H9 (cell line): ENCODE measurements around the gene ZNF853. TPM values are rescaled to one million over a fixed set of nuclear protein-coding genes. Genes with fewer than 3 reads are reported as not detected.
A peak's percentile ranks its signal among the peaks of the same experiment; 100 is the strongest.

Source experiments
- DNase-seq: peaks from one replicate; pipeline ENCODE4 v3.0.0-alpha.2; 2017
- H2AFZ ChIP-seq: one replicate; pipeline ENCODE4 v1.6.1; 2013; ENCODE audit warnings: mild to moderate bottlenecking, low read length, control low read depth, moderate library complexity
- H2AK5ac ChIP-seq: 2 replicates; pipeline ENCODE4 v1.6.1; 2013; ENCODE audit warnings: low read length, control low read depth, mixed read lengths; ENCODE audit not compliant: insufficient read length
- H2BK120ac ChIP-seq: one replicate; pipeline ENCODE4 v1.6.1; 2013; ENCODE audit warnings: low read depth, mild to moderate bottlenecking, low read length, control low read depth, inconsistent platforms; ENCODE audit not compliant: poor library complexity, severe bottlenecking
- H2BK12ac ChIP-seq: 2 replicates; pipeline ENCODE4 v1.6.1; 2013; ENCODE audit warnings: low read length, control low read depth, mixed read lengths, low read depth; ENCODE audit not compliant: insufficient read length
- H2BK15ac ChIP-seq: 2 replicates; pipeline ENCODE4 v1.6.1; 2013; ENCODE audit warnings: low read depth, low read length, control low read depth
- H2BK20ac ChIP-seq: one replicate; pipeline ENCODE4 v1.6.1; 2013; ENCODE audit warnings: low read depth, mild to moderate bottlenecking, low read length, control low read depth, inconsistent platforms; ENCODE audit not compliant: poor library complexity, severe bottlenecking
- H2BK5ac ChIP-seq: 2 replicates; pipeline ENCODE4 v1.6.1; 2013; ENCODE audit warnings: low read length, control low read depth, mixed read lengths; ENCODE audit not compliant: insufficient read length
- H3K14ac ChIP-seq: 2 replicates; pipeline ENCODE4 v1.6.1; 2013; ENCODE audit warnings: low read length, control low read depth; ENCODE audit not compliant: insufficient read depth
- H3K18ac ChIP-seq: 2 replicates; pipeline ENCODE4 v1.6.1; 2013; ENCODE audit warnings: low read depth, mild to moderate bottlenecking, mixed read lengths, low read length, control low read depth; ENCODE audit not compliant: insufficient read length
- H3K23ac ChIP-seq: 2 replicates; pipeline ENCODE4 v1.6.1; 2013; ENCODE audit warnings: low read length, control low read depth, mixed read lengths, low read depth; ENCODE audit not compliant: insufficient read length
- H3K23me2 ChIP-seq: 2 replicates; pipeline ENCODE4 v1.6.1; 2013; ENCODE audit warnings: low read depth, mild to moderate bottlenecking, mixed read lengths, low read length, control low read depth; ENCODE audit not compliant: insufficient read length, poor library complexity, severe bottlenecking
- H3K27ac ChIP-seq: 2 replicates; pipeline ENCODE4 v1.5.1; 2013; ENCODE audit warnings: low read length, control low read depth, mixed read lengths, low read depth; ENCODE audit not compliant: insufficient read length
- H3K27me3 ChIP-seq: 2 replicates; pipeline ENCODE4 v1.6.1; 2013; ENCODE audit warnings: low read length, control low read depth, inconsistent platforms; ENCODE audit not compliant: insufficient read depth
- H3K4ac ChIP-seq: 2 replicates; pipeline ENCODE4 v1.6.1; 2013; ENCODE audit warnings: low read depth, mild to moderate bottlenecking, control low read depth, inconsistent platforms, low read length, moderate library complexity
- H3K4me1 ChIP-seq: 2 replicates; pipeline ENCODE4 v1.6.1; 2013; ENCODE audit warnings: low read length, control low read depth, inconsistent platforms; ENCODE audit not compliant: insufficient read depth
- H3K4me2 ChIP-seq: 2 replicates; pipeline ENCODE4 v1.6.1; 2013; ENCODE audit warnings: low read length, control low read depth, mixed read lengths; ENCODE audit not compliant: insufficient read length, insufficient read depth
- H3K56ac ChIP-seq: 2 replicates; pipeline ENCODE4 v1.6.1; 2013; ENCODE audit warnings: low read depth, mild to moderate bottlenecking, mixed read lengths, low read length, control low read depth; ENCODE audit not compliant: insufficient read length
- H3K79me1 ChIP-seq: 2 replicates; pipeline ENCODE4 v1.6.1; 2013; ENCODE audit warnings: low read depth, mild to moderate bottlenecking, moderate library complexity, low read length, control low read depth, inconsistent platforms; ENCODE audit not compliant: insufficient read depth, poor library complexity, severe bottlenecking
- H3K79me2 ChIP-seq: 2 replicates; pipeline ENCODE4 v1.6.1; 2013; ENCODE audit warnings: low read length, control low read depth, inconsistent platforms; ENCODE audit not compliant: insufficient read depth
- H3K9ac ChIP-seq: 2 replicates; pipeline ENCODE4 v1.6.1; 2013; ENCODE audit warnings: low read length, control low read depth, mixed read lengths; ENCODE audit not compliant: insufficient read length; ENCODE audit errors: extremely low read depth
- H3K9me3 ChIP-seq: one replicate; pipeline ENCODE4 v1.6.1; 2013; ENCODE audit warnings: low read depth, low read length, inconsistent platforms; ENCODE audit not compliant: control insufficient read depth
- H3T11ph ChIP-seq: one replicate; pipeline ENCODE4 v1.6.1; 2013; ENCODE audit warnings: mild to moderate bottlenecking, low read length, control low read depth, inconsistent platforms
- H4K20me1 ChIP-seq: one replicate; pipeline ENCODE4 v1.6.1; 2013; ENCODE audit not compliant: control insufficient read depth, insufficient read length, insufficient read depth
- H4K5ac ChIP-seq: 2 replicates; pipeline ENCODE4 v1.6.1; 2013; ENCODE audit warnings: low read depth, mild to moderate bottlenecking, mixed read lengths, low read length, control low read depth; ENCODE audit not compliant: insufficient read length
- H4K8ac ChIP-seq: replicated peaks from 2 replicates; pipeline ENCODE4 v1.6.1; 2013; ENCODE audit warnings: low read length, control low read depth, mixed read lengths, low read depth; ENCODE audit not compliant: insufficient read length
- H4K91ac ChIP-seq: 2 replicates; pipeline ENCODE4 v1.6.1; 2013; ENCODE audit warnings: low read depth, mild to moderate bottlenecking, moderate library complexity, mixed read lengths, low read length, control low read depth; ENCODE audit not compliant: insufficient read length
- H3K27ac Mint-ChIP-seq, 3 experiments: 2 replicates in 2 of 3; 3 replicates in 1 of 3; pipeline ENCODE4 v1.8.0; 2020 to 2021; ENCODE audit warnings: mixed read lengths in 3 of 3, mild to moderate bottlenecking in 1 of 3, moderate library complexity in 1 of 3
- H3K27me3 Mint-ChIP-seq: 2 replicates; pipeline ENCODE4 v1.8.0; 2021; ENCODE audit warnings: low read depth, mild to moderate bottlenecking, moderate library complexity, mixed read lengths
- H3K36me3 Mint-ChIP-seq, 3 experiments: 2 replicates in 2 of 3; 3 replicates in 1 of 3; pipeline ENCODE4 v1.8.0; 2020 to 2021; ENCODE audit warnings: low read depth in 3 of 3, mixed read lengths in 3 of 3; ENCODE audit not compliant: insufficient read depth in 1 of 3
- H3K4me1 Mint-ChIP-seq, 2 experiments: 2 replicates each; pipeline ENCODE4 v1.8.0; 2020; ENCODE audit warnings: mixed read lengths in 2 of 2
- H3K4me3 Mint-ChIP-seq, 2 experiments: 2 replicates in 1 of 2; 3 replicates in 1 of 2; pipeline ENCODE4 v1.8.0; 2020 to 2021; ENCODE audit warnings: mild to moderate bottlenecking in 2 of 2, mixed read lengths in 2 of 2, moderate library complexity in 1 of 2
- H3K9me3 Mint-ChIP-seq, 2 experiments: 2 replicates in 1 of 2; 3 replicates in 1 of 2; pipeline ENCODE4 v1.8.0; 2020; ENCODE audit warnings: mild to moderate bottlenecking in 2 of 2, mixed read lengths in 2 of 2, moderate library complexity in 1 of 2
- WGBS: extraction: QIAGEN DNeasy Blood & Tissue Kit; methylation state at CpG from one replicate; pipeline ENCODE4 v1.1.7; 2013; ENCODE audit warnings: missing lambda C conversion rate, low lambda C conversion rate, mixed read lengths; ENCODE audit not compliant: insufficient read length; ENCODE audit errors: extremely low coverage; 5-methylcytosine and 5-hydroxymethylcytosine counted together
- total RNA-seq: library from RNA; stranded (reverse); gene quantifications from 2 replicates; pipeline ENCODE4 v1.2.1, GENCODE V29; 2021
- TF ChIP-seq, protein P1 (sequence below): fragments of 200-600 bp; sonication (generic); conservative IDR thresholded peaks from 3 replicates; pipeline ENCODE4 v1.8.0; 2021; ENCODE audit warnings: antibody characterized with exemption, mild to moderate bottlenecking

ZNF853 gene
- total RNA-seq, 1 experiment from 2014 or later: 9.6 TPM

DNA sequence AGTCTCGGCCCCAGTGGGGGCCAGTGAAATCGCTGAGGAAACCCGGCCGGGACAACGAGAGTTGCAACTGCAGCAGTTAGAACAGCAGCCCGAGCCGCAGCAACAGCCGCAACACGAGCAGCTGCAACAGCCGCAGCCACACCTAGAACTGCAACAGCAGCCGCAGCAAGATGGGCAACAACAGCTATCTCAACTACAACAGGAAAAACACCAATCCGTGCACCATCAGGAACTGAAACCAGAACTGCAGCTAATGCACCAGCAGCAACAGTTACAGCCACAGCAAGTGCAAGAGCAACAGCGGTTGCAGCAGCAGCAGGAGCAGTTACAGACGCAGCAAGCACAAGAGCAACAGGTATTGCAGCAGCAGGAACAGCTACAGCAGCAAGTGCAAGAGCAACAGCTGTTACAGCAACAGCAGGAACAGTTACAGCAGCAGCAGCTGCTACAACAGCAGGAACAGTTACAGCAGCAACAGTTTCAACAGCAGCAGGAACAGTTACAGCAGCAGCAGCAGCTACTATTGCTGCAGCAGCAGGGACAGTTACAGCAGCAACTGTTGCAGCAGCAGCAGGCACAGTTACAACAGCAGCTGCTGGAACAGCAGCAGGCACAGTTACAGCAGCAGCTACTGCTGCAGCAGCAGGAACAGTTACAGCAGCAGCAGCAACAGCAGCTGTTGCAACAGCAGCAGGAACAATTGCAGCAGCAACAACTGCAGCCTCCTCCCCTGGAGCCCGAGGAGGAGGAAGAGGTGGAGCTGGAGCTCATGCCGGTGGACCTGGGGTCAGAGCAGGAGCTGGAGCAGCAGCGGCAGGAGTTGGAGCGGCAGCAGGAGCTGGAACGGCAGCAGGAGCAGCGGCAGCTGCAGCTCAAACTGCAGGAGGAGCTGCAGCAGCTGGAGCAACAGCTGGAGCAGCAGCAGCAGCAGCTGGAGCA is 6.1 kb downstream of the ZNF853 start:
- Histone ChIP-seq H4K5ac (no peak overlapping the region), H3K23ac (no peak overlapping the region), H3K4me2 (no peak overlapping the region), H2BK12ac (no peak overlapping the region), H2BK15ac (no peak overlapping the region), H3K14ac (no peak overlapping the region), H4K91ac (no peak overlapping the region), H3K4ac (no peak overlapping the region), H3K56ac (no peak overlapping the region), H3K9me3 (no peaks in the 10 kb centered on the region), H3K9ac (no peak overlapping the region), H3T11ph (no peak overlapping the region), H2BK20ac (no peak overlapping the region), H3K4me1 (no peaks in the 10 kb centered on the region), H2BK120ac (no peak overlapping the region), H3K27ac (no peak overlapping the region), H3K27me3 (no peaks in the 10 kb centered on the region), H2AFZ (no peak overlapping the region), H2BK5ac (no peak overlapping the region), H3K23me2 (no peaks in the 10 kb centered on the region), H4K20me1 (no peaks in the 10 kb centered on the region), H3K79me2 (no peaks in the 10 kb centered on the region), H2AK5ac (no peak overlapping the region), H3K18ac (no peak overlapping the region), H4K8ac (no peak overlapping the region), H3K79me1 (no peaks in the 10 kb centered on the region)
- TF ChIP-seq, protein P1, sequence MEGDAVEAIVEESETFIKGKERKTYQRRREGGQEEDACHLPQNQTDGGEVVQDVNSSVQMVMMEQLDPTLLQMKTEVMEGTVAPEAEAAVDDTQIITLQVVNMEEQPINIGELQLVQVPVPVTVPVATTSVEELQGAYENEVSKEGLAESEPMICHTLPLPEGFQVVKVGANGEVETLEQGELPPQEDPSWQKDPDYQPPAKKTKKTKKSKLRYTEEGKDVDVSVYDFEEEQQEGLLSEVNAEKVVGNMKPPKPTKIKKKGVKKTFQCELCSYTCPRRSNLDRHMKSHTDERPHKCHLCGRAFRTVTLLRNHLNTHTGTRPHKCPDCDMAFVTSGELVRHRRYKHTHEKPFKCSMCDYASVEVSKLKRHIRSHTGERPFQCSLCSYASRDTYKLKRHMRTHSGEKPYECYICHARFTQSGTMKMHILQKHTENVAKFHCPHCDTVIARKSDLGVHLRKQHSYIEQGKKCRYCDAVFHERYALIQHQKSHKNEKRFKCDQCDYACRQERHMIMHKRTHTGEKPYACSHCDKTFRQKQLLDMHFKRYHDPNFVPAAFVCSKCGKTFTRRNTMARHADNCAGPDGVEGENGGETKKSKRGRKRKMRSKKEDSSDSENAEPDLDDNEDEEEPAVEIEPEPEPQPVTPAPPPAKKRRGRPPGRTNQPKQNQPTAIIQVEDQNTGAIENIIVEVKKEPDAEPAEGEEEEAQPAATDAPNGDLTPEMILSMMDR: no peak
- Mint-ChIP-seq H3K4me3 (no peak overlapping the region), H3K27ac (peak overlapping the region in 1 of 3 experiments; percentile 65; a peak in 1 of 7 replicates), H3K27me3 (no peaks in the 10 kb centered on the region), H3K9me3 (no peaks in the 10 kb centered on the region; a peak in 1 of 5 replicates), H3K36me3 (peaks cover 16 to 40% (median 32%) of the 10 kb centered on the region in 3 experiments), H3K4me1 (no peaks in the 10 kb centered on the region)
- DNase-seq: no peak
- WGBS: no CpG with 5 or more reads among the region's 20 CpGs
